Ascending aorta (tissue), 2 donors: ENCODE results near the gene MTG1. TPM values are rescaled to one million over a fixed set of nuclear protein-coding genes. Genes with fewer than 3 reads are reported as not detected.

Source experiments
- DNase-seq, 2 donors: peaks; one replicate each; pipeline ENCODE4 v3.0.0-alpha.2; 2019; ENCODE audit warnings: low spot score in 2 of 2
- H3K27ac ChIP-seq, 2 donors: fragments of 200-600 bp; sonication (generic); one replicate each; pipeline ENCODE4 v1.5.1; 2016 to 2017; ENCODE audit warnings: mild to moderate bottlenecking in 1 of 2
- H3K27me3 ChIP-seq: fragments of 200-600 bp; sonication (generic); one replicate; pipeline ENCODE4 v1.5.1; 2017
- H3K36me3 ChIP-seq, 2 donors: fragments of 200-600 bp; sonication (generic); one replicate each; pipeline ENCODE4 v1.5.1; 2016
- H3K4me1 ChIP-seq, 2 donors: fragments of 200-600 bp; sonication (generic); one replicate each; pipeline ENCODE4 v1.5.1; 2016 to 2017; ENCODE audit warnings: mild to moderate bottlenecking in 1 of 2
- H3K4me3 ChIP-seq, 2 donors: fragments of 200-600 bp; sonication (generic); one replicate each; pipeline ENCODE4 v1.5.1; 2016 to 2017; ENCODE audit warnings: mild to moderate bottlenecking in 1 of 2
- H3K9me3 ChIP-seq, 2 donors: fragments of 200-600 bp; sonication (generic); one replicate each; pipeline ENCODE4 v1.5.1; 2016
- CTCF ChIP-seq, 3 experiments: fragments of 200-600 bp in 2 of 3; fragments of 450-650 bp in 1 of 3; sonication (generic) in 2 of 3; IDR thresholded peaks; one replicate each; pipeline ENCODE4 v1.5.1; 2016 to 2019; ENCODE audit warnings: antibody characterized with exemption in 3 of 3, mild to moderate bottlenecking in 1 of 3, moderate library complexity in 1 of 3
- intact Hi-C: fragments of 100-400 bp; cut with DNase I; formaldehyde crosslinking; loops from one replicate; pipeline ENCODE4 v1.15.1; 2023
- total RNA-seq: library from RNA; depleted of rRNA; stranded (reverse); fragments of >200 nt; gene quantifications from one replicate; pipeline ENCODE4 v1.1.0, GENCODE V29; 2016

The MTG1 gene
- total RNA-seq, 1 donor from 2014 or later: 37.8 TPM

GRCh38 chr10:133357285-133358161 lies 36.4 kb upstream of the MTG1 start, which contains the start of gene FUOM:
TSS of gene FUOM (minus strand) at chr10:133358019. CDS start at chr10:133358007, 12 bp downstream.
- Histone ChIP-seq H3K27ac (peak within 1 kb of the TSS; percentile 46), H3K4me3 (peak within 1 kb of the TSS; percentile 72 to 81), H3K9me3 (no peaks in the 10 kb centered on the region), H3K27me3 (no peaks in the 10 kb centered on the region), H3K4me1 (peaks cover 6 to 12% of the 10 kb centered on the region in 2 donors), H3K36me3 (peaks cover 2 to 6% of the 10 kb centered on the region in 2 donors)
- no peak for TF ChIP-seq CTCF (IDR thresholded peaks at IDR 0.05)
- DNase-seq: peak in 1 of 2 donors; percentile 79
- intact Hi-C loops: loop anchor here (1.0 kb wide), 1 partner anchor 16 kb away; the partner anchor contains the start of gene ECHS1

GRCh38 chr10:133358162-133358924 lies 35.6 kb upstream of the MTG1 start:
- DNase-seq: no peak
- peaks cover 6 to 12% of the 10 kb centered on the region in 2 donors for H3K4me1 ChIP-seq
- peak overlapping the region in 1 of 2 donors; percentile 81 for H3K4me3 ChIP-seq
- H3K36me3 ChIP-seq: peaks cover 3 to 12% of the 10 kb centered on the region in 2 donors
- intact Hi-C loops: loop anchor here (1.0 kb wide), 1 partner anchor 15 kb away; the partner anchor contains the start of gene ECHS1
- peak overlapping the region; percentile 46 for H3K27ac ChIP-seq
- H3K9me3 ChIP-seq: no peaks in the 10 kb centered on the region
- no peaks in the 10 kb centered on the region for H3K27me3 ChIP-seq
- no peak for TF ChIP-seq CTCF (IDR thresholded peaks at IDR 0.05)

GRCh38 chr10:133358925-133359310 lies 35.0 kb upstream of the MTG1 start:
- no peak for DNase-seq
- H3K27me3 ChIP-seq: no peaks in the 10 kb centered on the region
- intact Hi-C loops: loop anchor here (1.0 kb wide), 1 partner anchor 14 kb away; the partner anchor contains the start of gene ECHS1
- no peak overlapping the region for H3K4me3 ChIP-seq
- peaks cover 6 to 12% of the 10 kb centered on the region in 2 donors for H3K4me1 ChIP-seq
- H3K27ac ChIP-seq: no peak overlapping the region
- H3K9me3 ChIP-seq: no peaks in the 10 kb centered on the region
- no peak for TF ChIP-seq CTCF (IDR thresholded peaks at IDR 0.05)
- H3K36me3 ChIP-seq: peaks cover 5 to 12% of the 10 kb centered on the region in 2 donors

GRCh38 chr10:133359554-133359971 lies 34.4 kb upstream of the MTG1 start:
- intact Hi-C loops: no loop called here
- Histone ChIP-seq H3K9me3 (no peaks in the 10 kb centered on the region), H3K4me1 (peaks cover 6 to 12% of the 10 kb centered on the region in 2 donors), H3K36me3 (peaks cover 7 to 18% of the 10 kb centered on the region in 2 donors), H3K27ac (no peak overlapping the region), H3K4me3 (no peak overlapping the region), H3K27me3 (no peaks in the 10 kb centered on the region)
- TF ChIP-seq CTCF (IDR thresholded peaks at IDR 0.05): no peak
- DNase-seq: no peak

GRCh38 chr10:133359972-133360610 lies 33.9 kb upstream of the MTG1 start:
- intact Hi-C loops: no loop called here
- Histone ChIP-seq H3K9me3 (no peaks in the 10 kb centered on the region), H3K4me3 (no peak overlapping the region), H3K4me1 (peaks cover 6 to 12% of the 10 kb centered on the region in 2 donors), H3K36me3 (peaks cover 12 to 23% of the 10 kb centered on the region in 2 donors), H3K27me3 (no peaks in the 10 kb centered on the region), H3K27ac (no peak overlapping the region)
- no peak for DNase-seq
- no peak for TF ChIP-seq CTCF (IDR thresholded peaks at IDR 0.05)
